ENCODE results near the gene PRPS1.
"Not testable (repeated sequence)": the region's sequence is repeated elsewhere in the genome, so short reads cannot be mapped to it uniquely, and the experiment has no call there.

PRPS1 gene

GRCh38 chrX:107627838-107628661 lies at the start of gene PRPS1:
Gene PRPS1, plus strand, starts transcription at chrX:107628510. Its CDS starts 119 bp downstream, at chrX:107628629.
- DNase-seq (ENCODE audit: low read depth): peak; percentile 78

DNA sequence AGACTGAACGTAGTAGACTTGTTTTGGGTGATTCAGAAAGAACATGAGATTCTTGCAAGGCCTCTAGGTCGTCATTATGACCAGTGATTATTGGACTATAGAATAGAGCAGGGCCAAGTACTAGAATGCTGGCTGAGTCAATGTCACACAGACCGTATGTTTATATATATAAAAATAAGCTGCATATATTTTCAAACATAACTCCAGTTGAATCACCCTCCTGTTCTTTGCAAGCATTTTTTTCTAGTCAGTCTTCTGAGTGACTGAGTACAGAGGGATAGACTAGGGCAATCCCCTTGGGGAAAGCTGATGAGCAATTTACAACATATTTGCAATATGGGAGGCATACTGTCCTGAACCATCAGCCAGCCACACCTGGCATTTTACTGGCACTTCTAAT lies 48.4 kb upstream of the PRPS1 start:
- no peak for DNase-seq (ENCODE audit: low read depth)

- no peak for DNase-seq (ENCODE audit: low read depth)
Observed at GRCh38 chrX:107581923-107582322, 46.4 kb upstream of the PRPS1 start.

DNA sequence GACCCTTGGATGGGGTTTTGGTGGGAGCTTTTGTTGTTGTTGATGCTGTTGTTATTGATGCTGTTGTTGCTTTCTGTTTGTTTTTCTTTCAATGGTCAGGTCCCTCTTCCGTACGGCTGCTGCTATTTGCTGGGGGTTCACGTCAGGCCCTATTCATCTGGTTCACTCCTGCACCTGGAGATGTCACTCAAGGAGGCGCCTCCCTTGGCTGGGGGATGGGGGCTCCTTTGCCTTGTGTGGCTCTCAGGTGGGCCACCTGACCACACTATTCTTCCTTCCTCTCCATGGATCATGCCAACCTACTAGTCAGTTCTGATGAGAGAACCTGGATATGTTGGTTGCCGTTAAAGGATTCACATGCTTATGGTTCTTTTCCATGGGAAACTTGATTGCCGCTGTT lies 39.1 kb upstream of the PRPS1 start:
- DNase-seq (ENCODE audit: low read depth): no peak

DNA sequence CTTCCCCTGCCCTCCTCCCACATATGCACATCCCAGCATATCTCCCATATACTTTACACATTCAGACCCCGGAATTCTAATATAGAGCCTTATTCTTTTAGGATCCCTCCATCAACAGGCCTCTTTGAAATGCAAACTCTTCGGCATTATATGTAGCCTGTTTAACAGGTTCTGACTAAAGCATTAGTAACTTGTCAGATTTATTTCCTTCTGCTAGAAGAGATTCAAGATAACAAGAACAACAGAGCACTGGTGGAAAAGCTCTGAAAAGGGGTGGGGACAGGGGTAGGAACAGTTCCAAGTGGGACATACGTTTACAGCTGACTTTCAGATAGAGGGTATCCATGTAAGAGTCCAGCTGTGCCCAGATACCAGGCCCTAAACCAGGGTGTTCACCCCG lies 31.7 kb upstream of the PRPS1 start:
- DNase-seq (ENCODE audit: low read depth): no peak

DNA sequence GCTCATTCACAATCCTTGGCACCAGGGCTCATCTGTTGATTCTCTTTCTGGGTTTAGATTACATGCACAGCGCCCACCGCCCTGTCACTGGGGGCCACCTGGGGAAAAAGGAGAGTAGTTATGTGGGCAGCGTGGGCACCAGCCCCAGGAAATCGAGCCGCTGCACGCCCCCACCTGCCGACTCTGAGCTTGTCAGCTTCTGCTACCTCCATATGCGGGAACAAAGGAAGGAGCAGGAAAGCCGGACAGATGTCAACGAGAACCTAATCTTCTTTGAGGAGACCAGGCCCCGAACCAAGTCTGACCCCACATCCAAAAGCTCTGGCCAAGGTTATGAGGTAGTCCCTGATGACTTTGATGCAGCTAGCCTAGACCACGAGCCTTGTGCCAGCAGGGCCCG lies 31.0 kb upstream of the PRPS1 start:
- no peak for DNase-seq (ENCODE audit: low read depth)

GRCh38 chrX:107597791-107598190 lies 30.5 kb upstream of the PRPS1 start:
- DNase-seq (ENCODE audit: low read depth): no peak

DNA sequence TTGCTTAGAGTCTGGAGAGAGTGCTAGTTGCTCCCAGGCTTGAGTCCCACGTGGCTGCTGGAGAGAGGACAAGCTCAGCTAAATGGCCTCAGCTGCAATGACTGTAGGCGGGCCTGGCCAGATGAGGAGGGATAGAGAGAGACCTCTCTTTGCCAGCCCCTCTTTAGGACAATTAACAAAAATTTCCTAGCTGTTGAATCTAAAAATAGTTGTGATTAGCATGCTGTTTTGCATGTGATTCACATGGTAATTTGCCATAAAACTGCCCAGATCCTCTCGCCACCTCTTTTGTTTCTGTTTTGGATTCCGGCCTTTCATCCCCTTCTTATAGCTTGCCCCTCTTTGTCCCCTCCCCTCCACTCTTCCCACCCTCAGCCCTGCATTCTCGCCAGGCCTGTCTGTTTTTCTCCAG lies 28.9 kb upstream of the PRPS1 start:
- no peak for DNase-seq (ENCODE audit: low read depth)

GRCh38 chrX:107600366-107600765 lies 27.9 kb upstream of the PRPS1 start:
- DNase-seq (ENCODE audit: low read depth): no peak

DNA sequence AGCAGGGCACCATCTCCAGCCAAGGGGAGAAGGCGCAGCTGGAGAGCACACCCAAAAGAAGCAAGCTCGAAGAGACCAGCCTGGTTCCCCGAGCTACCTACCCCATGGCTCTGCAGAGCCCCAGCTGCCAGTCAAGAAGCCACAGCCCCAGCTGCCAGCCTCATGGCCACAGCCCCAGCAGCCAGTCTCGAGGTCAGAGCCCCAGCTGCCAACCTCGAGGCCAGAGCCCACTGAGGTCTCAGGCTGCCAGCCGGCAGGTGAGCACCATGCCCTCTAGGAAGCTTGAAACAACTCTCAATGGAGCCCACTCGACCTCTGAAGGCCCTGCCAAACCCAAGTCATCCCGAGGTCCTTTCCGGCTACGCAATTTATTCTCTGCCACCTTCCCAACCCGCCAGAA lies 27.0 kb upstream of the PRPS1 start:
- no peak for DNase-seq (ENCODE audit: low read depth)

DNA sequence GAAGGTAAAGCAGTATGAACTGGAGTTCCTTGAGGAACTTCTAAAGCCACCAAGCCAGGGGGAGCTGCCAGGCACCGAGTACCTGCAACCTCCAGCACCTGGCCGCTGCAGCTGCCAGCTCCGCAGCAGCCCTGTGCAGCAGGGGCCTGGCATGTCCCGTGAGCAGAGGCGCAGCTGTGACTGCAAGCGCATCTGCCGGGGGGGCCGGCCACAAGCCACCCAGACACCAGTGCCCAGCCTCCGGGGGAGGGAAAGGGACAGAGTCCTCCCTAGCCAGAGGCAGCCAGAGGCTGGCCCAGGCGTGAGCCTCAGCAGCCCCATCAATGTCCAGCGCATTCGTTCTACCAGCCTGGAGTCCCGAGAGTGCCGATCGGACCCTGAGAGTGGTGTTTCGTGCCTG lies 26.6 kb upstream of the PRPS1 start:
- DNase-seq (ENCODE audit: low read depth): no peak

- no peak for DNase-seq (ENCODE audit: low read depth)
Observed at GRCh38 chrX:107602694-107603239, 25.5 kb upstream of the PRPS1 start.

DNA sequence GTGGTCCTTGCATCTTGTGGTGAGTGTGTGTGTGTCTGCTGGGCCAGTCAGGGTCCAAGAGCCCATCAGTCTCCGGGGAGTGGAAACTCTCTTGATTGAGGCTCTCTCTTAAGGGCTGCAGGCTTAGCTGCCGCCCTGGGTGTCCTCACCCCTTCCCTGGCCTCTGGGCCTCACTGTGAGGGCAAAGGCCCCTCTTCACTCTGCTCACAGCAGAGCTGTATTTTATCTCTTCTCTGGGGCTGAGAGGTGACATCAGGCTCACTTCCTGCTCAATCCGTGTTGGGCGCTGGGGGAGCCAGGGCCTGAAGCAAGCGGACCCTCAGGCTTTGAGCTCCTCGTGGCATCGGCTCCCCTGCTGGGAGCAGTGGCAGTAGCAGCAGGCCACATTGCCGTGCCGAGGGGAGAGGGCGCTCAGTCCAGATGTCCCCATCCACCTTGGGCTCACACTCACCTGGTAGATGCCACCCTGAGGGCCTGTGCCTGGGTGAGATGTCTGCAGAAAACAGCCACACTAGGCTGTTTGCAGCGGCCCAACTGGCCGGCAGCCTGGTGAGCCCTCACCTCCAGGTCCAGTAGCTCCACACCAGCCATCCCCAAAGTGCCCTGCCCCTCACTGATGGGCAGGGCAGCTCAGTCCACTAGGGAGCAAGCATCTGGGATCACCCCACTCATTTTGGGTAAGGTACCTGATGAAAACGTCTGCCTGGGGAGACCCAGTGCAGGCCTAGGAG lies 24.7 kb upstream of the PRPS1 start:
- DNase-seq (ENCODE audit: low read depth): no peak

GRCh38 chrX:107609061-107609460 lies 19.2 kb upstream of the PRPS1 start:
- not testable (repeated sequence) for DNase-seq (ENCODE audit: low read depth)

DNA sequence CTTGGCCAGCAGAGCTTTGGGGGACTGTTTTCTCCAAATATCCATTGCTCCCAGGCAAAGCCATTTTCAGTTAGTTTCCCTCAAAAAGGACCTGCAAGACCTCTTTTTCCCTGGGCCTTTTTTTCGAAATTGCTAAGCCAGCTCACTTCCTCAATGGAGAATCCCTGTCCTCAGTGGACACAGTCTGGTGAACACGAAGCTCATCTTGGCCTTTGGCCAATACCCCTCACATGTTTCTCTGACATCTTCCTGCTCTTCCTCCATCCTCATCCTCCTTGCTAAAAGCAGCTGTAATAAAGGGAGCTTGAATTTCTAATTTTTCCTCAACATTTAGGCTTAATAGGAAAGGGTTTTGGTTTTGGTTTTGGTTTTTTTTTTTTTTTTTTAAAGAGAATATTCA lies 17.6 kb upstream of the PRPS1 start:
- no peak for DNase-seq (ENCODE audit: low read depth)

GRCh38 chrX:107619885-107620322 lies 8.4 kb upstream of the PRPS1 start:
- no peak for DNase-seq (ENCODE audit: low read depth)

DNA sequence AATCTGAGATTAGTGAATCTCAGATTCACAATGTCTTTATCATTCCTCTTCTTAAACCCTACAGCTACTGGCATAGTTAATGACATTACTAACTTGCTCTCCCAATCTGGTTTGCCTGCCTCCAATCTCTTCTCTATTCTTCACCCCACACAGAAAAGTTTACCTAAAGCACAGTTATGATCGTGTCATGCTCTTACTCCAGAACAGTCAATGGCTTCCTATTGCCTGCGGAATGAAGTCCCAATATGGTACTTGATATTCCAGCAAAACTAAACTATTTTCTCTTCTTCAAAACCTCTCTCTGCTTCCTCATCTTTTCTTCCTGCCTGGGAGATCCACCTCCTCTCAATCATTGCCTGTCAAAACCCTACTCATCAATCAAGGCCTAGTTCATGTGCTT lies 3.4 kb upstream of the PRPS1 start:
- no peak for DNase-seq (ENCODE audit: low read depth)

DNA sequence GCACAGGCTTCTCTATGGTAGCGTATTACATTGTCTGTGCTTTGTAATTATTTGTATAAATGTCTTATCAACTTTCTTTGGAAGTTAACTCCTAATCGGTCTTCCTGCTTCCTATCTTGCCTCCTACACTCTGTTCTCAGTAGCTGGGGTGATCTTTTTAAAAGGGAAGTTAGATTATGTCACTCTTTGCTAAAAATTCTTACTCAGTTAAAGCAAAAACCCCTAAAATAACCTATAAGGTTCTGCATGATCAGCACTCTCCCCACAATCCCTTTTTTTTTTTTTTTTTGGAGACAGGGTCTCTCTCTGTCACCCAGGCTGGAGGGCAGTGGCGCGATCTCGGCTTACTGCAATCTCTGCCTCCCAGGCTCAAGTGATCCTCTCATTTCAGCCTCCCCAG lies 2.6 kb upstream of the PRPS1 start:
- DNase-seq (ENCODE audit: low read depth): no peak

DNA sequence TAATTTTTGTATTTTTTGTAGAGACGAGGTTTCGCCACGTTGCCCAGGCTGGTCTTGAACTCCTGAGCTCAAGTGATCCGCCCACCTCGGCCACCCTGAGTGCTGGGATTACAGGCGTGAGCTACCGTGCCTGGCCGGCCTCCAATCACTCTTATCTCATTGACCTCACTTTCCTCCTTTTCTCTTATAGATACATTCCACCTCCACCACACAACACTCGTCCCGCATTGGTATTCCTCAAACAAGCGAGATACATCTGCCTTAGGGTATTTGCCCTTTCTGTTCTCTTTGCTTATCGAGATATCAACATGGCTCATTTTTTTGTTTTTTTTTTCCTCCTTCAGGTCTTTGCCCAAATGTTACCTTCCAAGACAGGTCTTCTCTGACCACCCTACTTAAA lies 1.8 kb upstream of the PRPS1 start:
- no peak for DNase-seq (ENCODE audit: low read depth)

DNA sequence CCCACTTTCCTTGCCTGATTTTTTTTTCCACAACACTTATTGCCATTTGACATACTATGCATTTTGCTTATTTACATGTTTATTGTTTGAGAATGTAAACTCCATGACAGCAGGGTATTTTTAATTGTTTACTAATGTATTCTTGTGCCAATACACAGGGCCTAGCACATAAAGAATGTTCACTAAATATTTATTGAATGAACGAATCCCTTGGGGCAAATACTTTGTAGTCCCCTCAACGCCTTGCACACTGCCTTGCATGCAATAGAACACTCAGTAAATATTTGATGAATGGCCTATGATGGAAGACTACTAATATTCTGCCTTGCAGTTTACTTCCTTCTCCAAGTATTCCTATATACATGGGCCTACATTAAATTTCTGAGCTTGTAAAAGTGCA lies 1.4 kb upstream of the PRPS1 start:
- DNase-seq (ENCODE audit: low read depth): no peak

DNA sequence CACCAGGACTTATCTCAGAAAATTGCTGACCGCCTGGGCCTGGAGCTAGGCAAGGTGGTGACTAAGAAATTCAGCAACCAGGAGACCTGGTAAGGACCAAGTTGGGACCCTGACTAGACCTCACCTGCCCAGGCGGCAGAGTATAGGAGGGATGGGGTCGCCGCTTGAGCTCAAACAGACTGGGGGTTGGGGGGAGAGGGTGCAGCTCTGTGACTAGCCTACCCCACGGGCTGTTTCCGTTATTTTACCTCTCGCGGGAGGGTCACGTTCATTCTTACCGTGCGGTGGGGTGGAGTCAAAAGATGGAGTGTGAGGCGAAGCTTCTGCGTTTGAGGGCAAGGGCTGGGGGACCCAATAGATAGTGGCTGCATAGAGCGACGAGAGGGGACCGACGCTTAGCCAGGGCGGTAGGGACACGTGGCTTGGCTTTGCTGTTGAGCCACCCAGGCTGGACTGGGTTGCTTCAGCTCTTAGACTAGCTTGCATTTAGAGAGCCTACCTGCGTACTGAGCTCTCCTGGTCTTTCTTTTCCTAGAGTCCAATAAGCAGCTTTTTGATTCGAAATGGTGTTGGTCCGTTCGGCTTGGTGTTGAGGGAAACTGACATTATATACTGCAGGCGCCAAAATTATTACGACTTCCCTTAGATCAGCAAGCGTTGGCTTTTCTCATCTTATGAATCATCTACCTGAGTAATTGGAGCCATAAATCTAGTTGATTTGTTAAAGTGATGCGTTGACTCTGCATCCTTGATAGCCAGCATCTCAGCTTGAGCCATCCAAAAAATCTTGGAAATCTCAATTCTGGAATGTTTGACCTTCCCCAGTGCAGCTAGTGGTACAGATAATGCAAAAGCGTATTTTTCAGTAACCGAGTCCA lies 591 bp downstream of the PRPS1 start:
- DNase-seq (ENCODE audit: low read depth): peak; percentile 12

DNA sequence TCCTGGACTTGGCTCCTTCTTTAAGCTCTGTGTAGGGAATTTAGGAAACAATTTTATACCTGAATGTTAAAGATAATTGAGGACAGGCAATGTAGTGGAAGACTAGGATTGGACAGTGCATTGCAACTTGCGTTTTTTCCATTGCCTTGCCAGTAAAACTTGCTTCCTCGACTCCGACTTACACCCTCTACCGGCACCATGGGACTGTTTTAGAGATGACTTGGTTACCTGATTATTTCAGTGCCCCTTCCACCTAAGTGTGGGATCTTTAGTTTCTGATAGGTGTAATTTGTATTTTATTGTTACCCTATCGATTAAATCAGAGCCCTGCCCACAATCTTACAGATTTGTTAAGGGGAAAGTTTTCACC lies 1.2 kb downstream of the PRPS1 start:
- no peak for DNase-seq (ENCODE audit: low read depth)
